ENCODE data around the gene DGKH.
A peak's percentile ranks its signal among the peaks of the same experiment; 100 is the strongest.

The DGKH gene

GRCh38 chr13:42233726-42234125 is 185.3 kb downstream of the DGKH start:
- Histone ChIP-seq H3K27me3 (ENCODE audit: low read depth, low read length) (no peaks in the 10 kb centered on the region), H3K4me1 (ENCODE audit: control insufficient read depth in 1 of 2, insufficient read depth in 2 of 2, low read length in 2 of 2) (no peaks in the 10 kb centered on the region)

GRCh38 chr13:42239161-42239560 is 190.7 kb downstream of the DGKH start:
- Histone ChIP-seq H3K4me3 (ENCODE audit: low read depth in 1 of 2, low read length in 2 of 2) (no peak overlapping the region), H3K27me3 (ENCODE audit: low read depth, low read length) (no peaks in the 10 kb centered on the region), H3K36me3 (ENCODE audit: control insufficient read depth in 1 of 2, insufficient read depth in 2 of 2, low read length in 2 of 2) (no peaks in the 10 kb centered on the region), H3K9me3 (ENCODE audit: control insufficient read depth in 1 of 2, low read length in 2 of 2) (no peaks in the 10 kb centered on the region), H3K27ac (ENCODE audit: low read length) (no peak overlapping the region), H3K4me1 (ENCODE audit: control insufficient read depth in 1 of 2, insufficient read depth in 2 of 2, low read length in 2 of 2) (no peaks in the 10 kb centered on the region)

More at GRCh38 chr13:42233726-42234125, 185.3 kb downstream of the DGKH start:
- Histone ChIP-seq H3K27ac (ENCODE audit: low read length) (no peak overlapping the region), H3K4me3 (ENCODE audit: low read depth in 1 of 2, low read length in 2 of 2) (no peak overlapping the region), H3K36me3 (ENCODE audit: control insufficient read depth in 1 of 2, insufficient read depth in 2 of 2, low read length in 2 of 2) (no peaks in the 10 kb centered on the region), H3K9me3 (ENCODE audit: control insufficient read depth in 1 of 2, low read length in 2 of 2) (no peaks in the 10 kb centered on the region)

GRCh38 chr13:42239644-42240043 is 191.2 kb downstream of the DGKH start:
- no peaks in the 10 kb centered on the region for H3K4me1 ChIP-seq (ENCODE audit: control insufficient read depth in 1 of 2, insufficient read depth in 2 of 2, low read length in 2 of 2)
- no peaks in the 10 kb centered on the region for H3K36me3 ChIP-seq (ENCODE audit: control insufficient read depth in 1 of 2, insufficient read depth in 2 of 2, low read length in 2 of 2)
- no peaks in the 10 kb centered on the region for H3K27me3 ChIP-seq (ENCODE audit: low read depth, low read length)
- no peak overlapping the region for H3K4me3 ChIP-seq (ENCODE audit: low read depth in 1 of 2, low read length in 2 of 2)
- H3K9me3 ChIP-seq (ENCODE audit: control insufficient read depth in 1 of 2, low read length in 2 of 2) = no peaks in the 10 kb centered on the region
- H3K27ac ChIP-seq (ENCODE audit: low read length) = no peak overlapping the region

DNA sequence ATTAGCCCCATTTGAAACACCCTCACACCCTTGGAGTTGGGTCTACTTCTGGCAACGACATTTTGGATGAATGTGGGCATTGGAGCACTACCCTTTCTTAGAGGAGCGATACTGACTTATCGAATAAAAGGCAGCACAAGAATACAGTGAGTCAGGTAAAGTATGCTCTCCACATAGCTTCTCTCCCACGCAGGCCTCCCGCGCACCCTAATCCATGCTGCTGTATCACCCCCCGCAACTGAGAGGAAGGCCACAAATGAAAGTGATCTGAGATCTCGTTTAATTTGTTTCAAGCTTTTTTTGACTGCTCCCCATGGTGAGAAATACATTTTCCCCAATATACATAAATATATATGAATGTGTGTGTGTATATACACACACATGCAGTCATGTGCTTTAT is 198.1 kb downstream of the DGKH start:
- Histone ChIP-seq H3K4me3 (ENCODE audit: low read depth in 1 of 2, low read length in 2 of 2) (no peak overlapping the region), H3K9me3 (ENCODE audit: control insufficient read depth in 1 of 2, low read length in 2 of 2) (no peaks in the 10 kb centered on the region), H3K27ac (ENCODE audit: low read length) (no peak overlapping the region), H3K36me3 (ENCODE audit: control insufficient read depth in 1 of 2, insufficient read depth in 2 of 2, low read length in 2 of 2) (no peaks in the 10 kb centered on the region), H3K4me1 (ENCODE audit: control insufficient read depth in 1 of 2, insufficient read depth in 2 of 2, low read length in 2 of 2) (no peaks in the 10 kb centered on the region), H3K27me3 (ENCODE audit: low read depth, low read length) (no peaks in the 10 kb centered on the region)

DNA sequence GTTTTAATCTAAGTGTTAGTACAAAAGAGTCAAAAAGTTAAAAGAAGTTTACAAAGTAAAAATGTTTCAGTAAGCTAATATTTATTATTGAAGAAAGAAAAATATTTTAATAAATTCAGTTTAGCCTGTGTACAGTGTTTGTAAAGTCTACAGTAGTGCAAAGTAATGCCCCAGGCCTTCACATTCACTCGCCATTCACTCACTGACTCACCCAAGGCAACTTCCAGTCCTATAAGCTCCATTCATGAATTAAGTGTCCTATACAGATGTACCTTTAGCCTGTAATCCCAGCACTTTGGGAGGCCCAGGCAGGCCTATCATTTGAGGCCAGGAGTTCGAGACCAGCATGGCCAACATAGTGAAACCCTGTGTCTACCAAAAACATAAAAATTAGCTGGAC is 199.4 kb downstream of the DGKH start:
- Histone ChIP-seq H3K27ac (ENCODE audit: low read length) (no peak overlapping the region), H3K27me3 (ENCODE audit: low read depth, low read length) (no peaks in the 10 kb centered on the region), H3K9me3 (ENCODE audit: control insufficient read depth in 1 of 2, low read length in 2 of 2) (no peaks in the 10 kb centered on the region), H3K4me1 (ENCODE audit: control insufficient read depth in 1 of 2, insufficient read depth in 2 of 2, low read length in 2 of 2) (no peaks in the 10 kb centered on the region), H3K36me3 (ENCODE audit: control insufficient read depth in 1 of 2, insufficient read depth in 2 of 2, low read length in 2 of 2) (no peaks in the 10 kb centered on the region), H3K4me3 (ENCODE audit: low read depth in 1 of 2, low read length in 2 of 2) (no peak overlapping the region)

DNA sequence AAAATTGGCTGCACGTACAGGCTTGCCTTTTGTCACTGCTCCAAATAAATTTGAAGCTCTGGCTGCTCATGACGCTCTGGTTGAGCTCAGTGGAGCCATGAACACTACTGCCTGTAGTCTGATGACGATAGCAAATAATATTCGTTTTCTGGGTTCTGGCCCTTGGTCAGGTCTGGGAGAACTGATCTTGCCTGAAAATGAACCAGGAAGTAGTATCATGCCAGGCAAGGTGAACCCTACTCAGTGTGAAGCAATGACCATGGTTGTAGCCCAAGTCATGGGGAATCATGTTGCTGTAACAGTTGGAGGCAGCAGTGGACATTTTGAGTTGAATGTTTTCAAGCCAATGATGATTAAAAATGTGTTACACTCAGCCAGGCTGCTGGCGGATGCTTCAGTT is 207.4 kb downstream of the DGKH start:
- Histone ChIP-seq H3K4me1 (ENCODE audit: control insufficient read depth in 1 of 2, insufficient read depth in 2 of 2, low read length in 2 of 2) (no peaks in the 10 kb centered on the region), H3K36me3 (ENCODE audit: control insufficient read depth in 1 of 2, insufficient read depth in 2 of 2, low read length in 2 of 2) (no peaks in the 10 kb centered on the region), H3K4me3 (ENCODE audit: low read depth in 1 of 2, low read length in 2 of 2) (no peak overlapping the region), H3K9me3 (ENCODE audit: control insufficient read depth in 1 of 2, low read length in 2 of 2) (no peaks in the 10 kb centered on the region), H3K27ac (ENCODE audit: low read length) (no peak overlapping the region), H3K27me3 (ENCODE audit: low read depth, low read length) (no peaks in the 10 kb centered on the region)

GRCh38 chr13:42258747-42259146 is 210.3 kb downstream of the DGKH start:
- Histone ChIP-seq H3K9me3 (ENCODE audit: control insufficient read depth in 1 of 2, low read length in 2 of 2) (no peaks in the 10 kb centered on the region), H3K36me3 (ENCODE audit: control insufficient read depth in 1 of 2, insufficient read depth in 2 of 2, low read length in 2 of 2) (no peaks in the 10 kb centered on the region), H3K27ac (ENCODE audit: low read length) (no peak overlapping the region), H3K4me1 (ENCODE audit: control insufficient read depth in 1 of 2, insufficient read depth in 2 of 2, low read length in 2 of 2) (no peaks in the 10 kb centered on the region), H3K4me3 (ENCODE audit: low read depth in 1 of 2, low read length in 2 of 2) (no peak overlapping the region), H3K27me3 (ENCODE audit: low read depth, low read length) (no peaks in the 10 kb centered on the region)

DNA sequence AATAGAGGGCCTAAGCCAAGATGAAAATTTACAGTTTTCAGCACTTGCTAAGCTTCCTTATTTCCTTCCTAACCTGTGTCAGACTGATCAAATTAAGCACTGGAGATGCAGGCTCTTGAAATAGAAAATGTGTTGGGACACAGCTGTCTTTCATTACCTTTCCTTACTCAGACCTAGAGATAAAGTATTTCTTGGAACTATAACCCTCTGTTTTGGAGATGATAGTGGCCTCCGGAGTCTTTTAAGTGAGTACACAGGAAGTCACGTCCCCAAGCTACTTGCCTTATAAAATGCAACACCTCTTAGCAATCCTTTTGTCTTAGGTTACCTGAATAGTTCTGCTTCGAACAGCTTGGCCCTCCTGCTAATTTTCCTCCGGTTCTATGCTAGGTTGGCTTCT is 211.1 kb downstream of the DGKH start:
- H3K4me3 ChIP-seq (ENCODE audit: low read depth in 1 of 2, low read length in 2 of 2) = no peak overlapping the region
- no peaks in the 10 kb centered on the region for H3K36me3 ChIP-seq (ENCODE audit: control insufficient read depth in 1 of 2, insufficient read depth in 2 of 2, low read length in 2 of 2)
- no peaks in the 10 kb centered on the region for H3K9me3 ChIP-seq (ENCODE audit: control insufficient read depth in 1 of 2, low read length in 2 of 2)
- H3K4me1 ChIP-seq (ENCODE audit: control insufficient read depth in 1 of 2, insufficient read depth in 2 of 2, low read length in 2 of 2) = no peaks in the 10 kb centered on the region
- no peaks in the 10 kb centered on the region for H3K27me3 ChIP-seq (ENCODE audit: low read depth, low read length)
- no peak overlapping the region for H3K27ac ChIP-seq (ENCODE audit: low read length)

- H3K9me3 ChIP-seq (ENCODE audit: control insufficient read depth in 1 of 2, low read length in 2 of 2) = no peaks in the 10 kb centered on the region
- no peak overlapping the region for H3K4me3 ChIP-seq (ENCODE audit: low read depth in 1 of 2, low read length in 2 of 2)
- no peak overlapping the region for H3K27ac ChIP-seq (ENCODE audit: low read length)
Observed at GRCh38 chr13:42260903-42261654, 212.6 kb downstream of the DGKH start.

GRCh38 chr13:42266473-42266872 is 218.0 kb downstream of the DGKH start:
- Histone ChIP-seq H3K9me3 (ENCODE audit: control insufficient read depth in 1 of 2, low read length in 2 of 2) (no peaks in the 10 kb centered on the region), H3K4me1 (ENCODE audit: control insufficient read depth in 1 of 2, insufficient read depth in 2 of 2, low read length in 2 of 2) (no peaks in the 10 kb centered on the region), H3K36me3 (ENCODE audit: control insufficient read depth in 1 of 2, insufficient read depth in 2 of 2, low read length in 2 of 2) (no peaks in the 10 kb centered on the region), H3K27me3 (ENCODE audit: low read depth, low read length) (no peaks in the 10 kb centered on the region), H3K27ac (ENCODE audit: low read length) (no peak overlapping the region), H3K4me3 (ENCODE audit: low read depth in 1 of 2, low read length in 2 of 2) (no peak overlapping the region)

More at GRCh38 chr13:42260903-42261654, 212.6 kb downstream of the DGKH start:
- Histone ChIP-seq H3K4me1 (ENCODE audit: control insufficient read depth in 1 of 2, insufficient read depth in 2 of 2, low read length in 2 of 2) (no peaks in the 10 kb centered on the region), H3K27me3 (ENCODE audit: low read depth, low read length) (no peaks in the 10 kb centered on the region), H3K36me3 (ENCODE audit: control insufficient read depth in 1 of 2, insufficient read depth in 2 of 2, low read length in 2 of 2) (no peaks in the 10 kb centered on the region)

GRCh38 chr13:42270160-42270856 is 221.9 kb downstream of the DGKH start:
- Histone ChIP-seq H3K4me3 (ENCODE audit: low read depth in 1 of 2, low read length in 2 of 2) (peak overlapping the region in 1 of 2 donors; percentile 78), H3K4me1 (ENCODE audit: control insufficient read depth in 1 of 2, insufficient read depth in 2 of 2, low read length in 2 of 2) (peaks cover 6 to 16% of the 10 kb centered on the region in 2 donors), H3K27me3 (ENCODE audit: low read depth, low read length) (no peaks in the 10 kb centered on the region), H3K9me3 (ENCODE audit: control insufficient read depth in 1 of 2, low read length in 2 of 2) (no peaks in the 10 kb centered on the region), H3K27ac (ENCODE audit: low read length) (no peak overlapping the region), H3K36me3 (ENCODE audit: control insufficient read depth in 1 of 2, insufficient read depth in 2 of 2, low read length in 2 of 2) (no peaks in the 10 kb centered on the region)
